ENCODE results near the gene IRX6.

IRX6 gene

GRCh38 chr16:55324285-55325079, 479 bp downstream of the IRX6 start:
- no peak for DNase-seq

- DNase-seq: no peak
Measured at GRCh38 chr16:55325080-55325447, 1.1 kb downstream of the IRX6 start.

DNA sequence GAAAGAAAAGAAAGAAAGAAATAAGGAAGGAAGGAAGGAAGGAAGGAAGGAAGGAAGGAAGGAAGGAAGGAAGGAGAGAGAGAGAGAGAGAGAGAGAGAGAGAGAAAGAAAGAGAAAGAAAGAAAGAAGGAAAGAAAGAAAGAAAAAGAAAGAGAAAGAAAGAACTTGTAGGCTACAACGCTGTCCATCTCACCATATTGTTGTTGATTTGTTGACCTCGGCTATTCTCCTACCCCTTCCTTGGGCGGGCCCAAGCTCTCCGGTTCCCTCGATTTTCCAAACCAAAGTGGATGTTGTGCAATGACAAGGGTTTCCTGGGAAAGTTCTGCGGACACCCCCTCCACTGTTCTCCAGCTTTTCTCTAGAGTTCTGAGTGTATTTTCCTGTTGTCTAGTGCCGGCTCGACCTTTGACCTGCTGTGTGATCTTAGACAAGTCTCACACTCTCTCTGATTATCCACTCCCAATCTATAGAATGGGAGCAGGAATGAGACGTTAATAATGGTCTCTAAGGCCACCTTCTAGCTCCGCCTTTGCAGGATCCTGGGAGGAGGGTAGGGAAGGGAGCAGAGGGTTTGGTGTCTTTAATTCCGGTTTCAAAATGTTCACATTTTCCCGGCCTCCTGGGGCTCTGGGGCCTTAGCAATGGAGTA, 1.6 kb downstream of the IRX6 start:
- DNase-seq: no peak

GRCh38 chr16:55326261-55327092, 2.5 kb downstream of the IRX6 start:
- no peak for DNase-seq

- DNase-seq: no peak
Measured at GRCh38 chr16:55328611-55329569, 4.9 kb downstream of the IRX6 start.

DNA sequence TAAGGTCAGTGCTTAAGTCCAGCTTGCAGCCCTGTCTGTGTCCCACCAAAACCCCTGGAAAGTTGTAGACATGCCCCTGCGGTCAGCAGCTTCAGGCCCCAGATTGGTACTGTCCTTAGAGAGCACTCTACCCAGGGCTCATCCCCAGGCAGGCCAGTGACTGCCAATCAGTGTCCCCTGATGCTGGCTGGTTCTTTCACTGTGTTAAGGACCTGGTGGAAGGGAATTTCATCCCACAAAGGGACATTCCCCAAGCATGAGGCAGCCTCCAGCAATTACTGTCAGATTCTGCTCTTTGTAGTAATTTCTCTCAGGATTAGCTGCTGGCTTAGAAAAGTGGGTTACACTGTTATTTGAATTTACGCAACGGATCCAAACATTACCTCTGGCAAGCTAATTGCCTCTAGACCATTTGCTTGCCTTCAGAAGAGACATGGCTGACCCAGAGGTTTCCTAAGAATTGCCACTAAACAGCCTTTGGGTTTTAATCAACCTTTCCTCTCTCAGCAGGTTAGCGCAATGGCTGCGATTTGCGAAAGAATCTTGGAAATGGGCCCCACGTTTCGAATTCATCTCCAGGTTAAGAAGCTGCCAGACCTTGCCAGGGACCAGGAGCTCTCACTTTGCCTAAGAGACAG, 5.9 kb downstream of the IRX6 start:
- DNase-seq: no peak

DNA sequence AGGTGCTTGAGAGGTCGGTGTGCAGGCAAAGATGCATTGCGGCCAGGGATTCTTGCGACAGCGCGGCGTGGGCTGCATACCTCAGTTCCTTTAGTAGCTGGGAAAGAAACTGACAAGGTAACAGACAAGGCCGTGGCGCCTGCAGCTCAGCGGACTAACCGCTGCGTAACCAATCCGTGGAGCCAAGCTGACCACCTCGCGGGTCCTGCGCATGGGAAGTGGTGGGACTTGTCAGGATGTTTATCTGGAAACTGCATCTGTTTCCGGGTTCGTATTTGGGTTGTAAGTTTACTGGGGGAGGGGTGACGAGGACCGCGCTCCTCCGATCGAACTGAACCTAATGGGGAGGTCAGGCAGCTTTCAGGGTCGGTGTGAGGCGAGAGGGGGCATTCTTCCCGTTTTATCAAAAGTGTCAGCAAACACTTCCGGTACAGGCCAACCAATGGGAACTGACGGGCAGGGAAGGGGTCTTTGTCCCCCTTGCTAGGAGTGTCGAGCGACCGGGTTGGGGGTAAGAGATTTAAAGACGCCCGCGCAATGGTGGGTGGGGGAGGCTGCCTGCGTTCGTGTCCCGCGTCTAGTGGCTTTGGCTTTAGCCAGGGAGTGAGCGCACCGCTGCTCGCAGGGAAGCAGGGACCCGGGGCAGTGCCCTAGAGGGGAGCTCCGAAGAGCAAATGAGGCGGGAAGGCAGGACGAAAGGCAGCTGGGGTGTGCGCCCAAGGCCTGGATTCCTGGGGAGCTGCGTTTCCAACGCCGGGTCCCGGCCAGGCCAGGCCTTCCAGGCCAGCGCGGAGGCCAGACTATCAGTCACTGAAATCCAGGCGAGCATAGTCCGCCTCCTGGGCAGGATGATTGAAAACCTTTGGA, 7.0 kb downstream of the IRX6 start:
- no peak for DNase-seq

GRCh38 chr16:55331648-55332185, 7.7 kb downstream of the IRX6 start:
- DNase-seq: no peak

DNA sequence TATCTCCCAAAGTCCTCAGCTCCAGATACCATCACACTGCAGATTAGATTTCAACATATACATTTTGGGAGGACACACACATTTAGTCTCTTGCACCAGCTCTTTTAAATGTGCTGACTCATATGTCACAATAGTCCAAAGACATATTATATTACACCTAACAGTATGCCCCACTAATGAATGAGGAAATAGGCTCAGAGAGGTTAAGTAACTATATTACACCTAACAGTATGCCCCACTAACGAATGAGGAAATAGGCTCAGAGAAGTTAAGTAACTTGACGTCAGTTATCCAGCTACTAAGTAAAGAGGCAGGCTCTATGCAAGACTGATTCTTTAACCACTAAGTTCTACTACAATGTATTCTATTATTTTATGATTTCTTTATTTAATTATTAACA, 9.7 kb downstream of the IRX6 start:
- no peak for DNase-seq

GRCh38 chr16:55338646-55339045, 14.6 kb downstream of the IRX6 start:
- no peak for DNase-seq

- DNase-seq: no peak
Measured at GRCh38 chr16:55340445-55340844, 16.4 kb downstream of the IRX6 start.

- no peak for DNase-seq
Measured at GRCh38 chr16:55341681-55342080, 17.7 kb downstream of the IRX6 start.

GRCh38 chr16:55346475-55346874, 22.5 kb downstream of the IRX6 start:
- DNase-seq: no peak

GRCh38 chr16:55349867-55350266, 25.9 kb downstream of the IRX6 start:
- DNase-seq: no peak

DNA sequence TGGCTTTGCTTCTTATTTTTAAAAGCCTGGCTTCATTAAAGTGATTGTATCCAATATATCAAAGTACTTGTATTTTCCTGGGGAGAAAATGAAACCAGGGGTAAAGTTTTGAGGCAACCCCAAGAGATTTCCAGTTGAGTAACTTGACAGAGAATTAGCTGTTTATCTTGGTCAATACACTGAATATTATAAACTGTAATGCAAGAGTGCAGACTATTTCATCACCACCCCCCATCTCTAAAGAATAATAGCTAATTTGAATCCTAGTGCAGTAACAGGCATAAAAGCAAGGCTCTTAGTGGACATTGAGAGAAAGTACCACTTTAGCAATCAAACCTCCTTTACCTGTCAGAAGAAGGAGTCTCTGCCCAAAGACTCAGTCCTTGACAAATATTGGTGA, 27.0 kb downstream of the IRX6 start:
- no peak for DNase-seq

DNA sequence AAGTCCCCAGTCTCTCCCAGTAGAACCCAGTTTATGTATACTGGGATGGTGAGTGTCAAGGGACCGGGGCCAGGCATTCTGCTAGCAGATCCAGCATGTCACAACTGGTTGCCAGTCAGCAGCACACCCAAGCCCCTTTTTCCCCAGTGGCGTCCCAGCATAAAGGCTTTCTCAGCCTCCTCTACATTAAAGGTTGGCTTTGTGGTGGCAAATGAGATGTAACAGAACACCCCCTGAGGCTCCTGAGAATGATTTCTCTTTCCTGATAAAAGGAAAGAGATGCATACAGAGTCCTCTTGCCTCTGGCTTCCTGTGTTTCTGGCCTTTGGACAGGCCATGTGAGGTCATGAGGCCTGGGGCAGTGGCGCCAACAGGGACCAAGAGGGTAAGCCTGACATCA, 27.9 kb downstream of the IRX6 start:
- no peak for DNase-seq

- no peak for DNase-seq
Measured at GRCh38 chr16:55357241-55357640, 33.2 kb downstream of the IRX6 start.

DNA sequence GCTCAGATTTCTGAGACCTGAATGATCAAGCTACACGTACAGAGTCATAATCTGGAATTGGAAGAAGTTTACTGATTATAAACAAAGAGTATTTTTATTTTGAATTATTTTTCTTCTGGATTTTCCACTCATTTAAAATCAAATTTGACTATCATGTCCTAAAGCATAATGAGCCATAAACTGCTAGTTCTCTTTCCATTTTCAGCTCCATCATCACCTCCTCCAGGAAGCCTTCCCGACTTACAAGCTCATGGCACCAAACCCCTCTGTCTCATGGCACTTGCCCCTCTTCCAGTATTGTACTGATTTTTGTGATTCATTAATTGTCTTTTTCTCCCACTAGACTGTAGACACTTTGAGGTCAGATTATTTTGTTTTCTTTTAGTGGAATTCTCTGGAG, 35.9 kb downstream of the IRX6 start:
- no peak for DNase-seq

DNA sequence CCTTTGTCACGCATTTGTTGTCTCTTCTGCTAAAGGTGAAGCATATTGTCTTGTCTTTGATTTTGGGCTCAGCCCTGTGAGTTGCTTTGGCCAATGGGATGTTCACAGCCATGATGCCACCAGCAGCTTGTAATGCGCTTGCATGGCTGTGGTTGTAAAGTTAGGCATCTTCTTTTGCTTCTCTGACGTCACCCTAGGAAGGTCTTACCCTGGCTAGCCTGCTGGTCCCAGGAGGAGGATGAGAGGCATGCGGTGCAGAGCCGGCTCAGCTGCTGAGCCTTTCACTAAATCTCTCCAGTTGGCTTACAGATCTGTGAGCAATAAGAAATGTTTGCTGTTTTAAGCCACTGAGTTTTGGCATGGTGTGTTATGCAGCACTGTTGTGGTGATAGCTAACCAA, 40.8 kb downstream of the IRX6 start:
- DNase-seq: no peak

GRCh38 chr16:55367301-55367811, 43.4 kb downstream of the IRX6 start:
- DNase-seq: no peak
